NCI-H2107 treated with DMSO at 0.1 percent for 48 hours (cell line): ENCODE measurements around the gene TMED9.

Experiments
- DNase-seq: peaks from one replicate; lab custom pipeline; 2025; ENCODE audit not compliant: unreplicated experiment; lab: John Stamatoyannopoulos, UW

Gene TMED9

GRCh38 chr5:177576169-177576568, 15.8 kb upstream of the TMED9 start:
- DNase-seq, result no peak

- no peak for DNase-seq
These were observed 13.7 kb upstream of the TMED9 start for GRCh38 chr5:177578316-177578715.

GRCh38 chr5:177588413-177588909, 3.5 kb upstream of the TMED9 start:
- DNase-seq, result no peak

- DNase-seq, result no peak
These were observed 1.6 kb upstream of the TMED9 start for GRCh38 chr5:177590406-177590805.

GRCh38 chr5:177591690-177592009, 353 bp upstream of the TMED9 start:
- no peak for DNase-seq

GRCh38 chr5:177592905-177593304, 902 bp downstream of the TMED9 start:
- DNase-seq, result no peak

GRCh38 chr5:177593511-177593910, 1.5 kb downstream of the TMED9 start:
- no peak for DNase-seq

GRCh38 chr5:177594071-177594470, 2.1 kb downstream of the TMED9 start:
- DNase-seq, result no peak

- no peak for DNase-seq
These were observed 3.1 kb downstream of the TMED9 start for GRCh38 chr5:177595026-177595585.

- no peak for DNase-seq
These were observed 4.2 kb downstream of the TMED9 start for GRCh38 chr5:177595991-177596774.

GRCh38 chr5:177596775-177597238, 4.8 kb downstream of the TMED9 start:
- no peak for DNase-seq

GRCh38 chr5:177598477-177598876, 6.5 kb downstream of the TMED9 start:
- DNase-seq, result no peak

GRCh38 chr5:177599731-177600507, 7.9 kb downstream of the TMED9 start, which contains the start of gene B4GALT7:
Gene B4GALT7, plus strand, starts transcription at chr5:177600132. Its CDS starts 79 bp downstream, at chr5:177600211.
- no peak for DNase-seq

GRCh38 chr5:177600508-177601018, 8.6 kb downstream of the TMED9 start:
- DNase-seq, result no peak

- no peak for DNase-seq
These were observed 9.1 kb downstream of the TMED9 start for GRCh38 chr5:177601126-177601525.

- DNase-seq, result no peak
These were observed 9.8 kb downstream of the TMED9 start for GRCh38 chr5:177601577-177602457.

GRCh38 chr5:177602458-177602830, 10.4 kb downstream of the TMED9 start:
- DNase-seq, result no peak

GRCh38 chr5:177603631-177604030, 11.6 kb downstream of the TMED9 start:
- no peak for DNase-seq

GRCh38 chr5:177604116-177604521, 12.1 kb downstream of the TMED9 start:
- DNase-seq, result no peak

GRCh38 chr5:177604656-177605055, 12.7 kb downstream of the TMED9 start:
- DNase-seq, result no peak

GRCh38 chr5:177605078-177605477, 13.1 kb downstream of the TMED9 start:
- no peak for DNase-seq
